Mesodermal cell (in vitro differentiated cells): ENCODE data around the gene NAB2.

Experiments used
- H3K27ac ChIP-seq: 2 replicates; pipeline ENCODE4 v1.7.0; 2013; ENCODE audit warnings: mild to moderate bottlenecking, low read depth, low read length, moderate library complexity; ENCODE audit not compliant: severe bottlenecking
- H3K36me3 ChIP-seq: 2 replicates; pipeline ENCODE4 v1.7.1; 2013; ENCODE audit warnings: mild to moderate bottlenecking, low read length, moderate library complexity; ENCODE audit not compliant: control insufficient read depth, insufficient read depth
- H3K4me1 ChIP-seq: one replicate; pipeline ENCODE4 v1.7.1; 2013; ENCODE audit warnings: mild to moderate bottlenecking, low read length; ENCODE audit not compliant: insufficient read depth, control insufficient read depth, poor library complexity, severe bottlenecking
- H3K4me3 ChIP-seq: 2 replicates; pipeline ENCODE4 v1.7.0; 2013; ENCODE audit warnings: low read length, control low read depth, mild to moderate bottlenecking; ENCODE audit not compliant: insufficient read depth, poor library complexity, severe bottlenecking; ENCODE audit errors: extremely low read depth
- H3K9me3 ChIP-seq: 2 replicates; pipeline ENCODE4 v1.7.1; 2013; ENCODE audit warnings: mild to moderate bottlenecking, low read length, moderate library complexity; ENCODE audit not compliant: control insufficient read depth
- WGBS, 2 experiments: methylation state at CpG; one replicate each; pipeline ENCODE4 v1.1.5; 2013; ENCODE audit warnings: missing lambda C conversion rate in 2 of 2; ENCODE audit not compliant: insufficient coverage in 2 of 2; 5-methylcytosine and 5-hydroxymethylcytosine counted together

Gene NAB2

GRCh38 chr12:57104292-57104910 is 15.5 kb downstream of the NAB2 start:
- Histone ChIP-seq H3K27ac (no peak overlapping the region), H3K4me3 (no peak overlapping the region), H3K36me3 (peaks cover 51% of the 10 kb centered on the region), H3K9me3 (no peaks in the 10 kb centered on the region), H3K4me1 (peaks cover 7% of the 10 kb centered on the region)
- 96 to 100% methylated on average over 7 to 10 of the region's 12 CpGs for WGBS, 2 experiments

GRCh38 chr12:57105011-57105753 is 16.3 kb downstream of the NAB2 start:
- 96% methylated on average over 11 to 12 of the region's 14 CpGs for WGBS, 2 experiments
- peaks cover 46% of the 10 kb centered on the region for H3K36me3 ChIP-seq

GRCh38 chr12:57106021-57106708 is 17.3 kb downstream of the NAB2 start:
- H3K4me3 ChIP-seq = no peak overlapping the region
- peaks cover 43% of the 10 kb centered on the region for H3K36me3 ChIP-seq
- peaks cover 7% of the 10 kb centered on the region for H3K4me1 ChIP-seq
- H3K27ac ChIP-seq = no peak overlapping the region
- 93 to 97% methylated on average over 7 to 9 of the region's 9 CpGs for WGBS, 2 experiments
- H3K9me3 ChIP-seq = no peaks in the 10 kb centered on the region

More at GRCh38 chr12:57105011-57105753, 16.3 kb downstream of the NAB2 start:
- Histone ChIP-seq H3K27ac (no peak overlapping the region), H3K9me3 (no peaks in the 10 kb centered on the region), H3K4me3 (no peak overlapping the region), H3K4me1 (peaks cover 7% of the 10 kb centered on the region)

GRCh38 chr12:57107456-57108155 is 18.7 kb downstream of the NAB2 start:
- H3K36me3 ChIP-seq = peaks cover 43% of the 10 kb centered on the region
- H3K4me3 ChIP-seq = no peak overlapping the region
- H3K4me1 ChIP-seq = peaks cover 3% of the 10 kb centered on the region
- no peak overlapping the region for H3K27ac ChIP-seq
- WGBS, 2 experiments = 91 to 96% methylated on average over 6 to 7 of the region's 7 CpGs
- H3K9me3 ChIP-seq = no peaks in the 10 kb centered on the region

GRCh38 chr12:57109207-57110103 is 20.5 kb downstream of the NAB2 start:
- H3K4me3 ChIP-seq = peak overlapping the region; percentile 49
- H3K36me3 ChIP-seq = peaks cover 34% of the 10 kb centered on the region
- H3K27ac ChIP-seq = peak overlapping the region; percentile 90
- 86 to 92% methylated on average over 3 to 4 of the region's 7 CpGs for whole genome bisulfite sequencing, 2 experiments
- no peaks in the 10 kb centered on the region for H3K9me3 ChIP-seq
- H3K4me1 ChIP-seq = peaks cover 7% of the 10 kb centered on the region

- Histone ChIP-seq H3K27ac (peak overlapping the region; percentile 90), H3K4me3 (peak overlapping the region; percentile 49), H3K36me3 (peaks cover 25% of the 10 kb centered on the region), H3K4me1 (peaks cover 7% of the 10 kb centered on the region), H3K9me3 (no peaks in the 10 kb centered on the region)
- WGBS, 2 experiments = 9 to 10% methylated on average over 11 to 20 of the region's 28 CpGs
Observed at GRCh38 chr12:57110104-57111030, 21.5 kb downstream of the NAB2 start.

- peaks cover 7% of the 10 kb centered on the region for H3K4me1 ChIP-seq
- peaks cover 17% of the 10 kb centered on the region for H3K36me3 ChIP-seq
Observed at GRCh38 chr12:57111031-57111734, 22.3 kb downstream of the NAB2 start, which contains the start of gene STAT6. STAT6 (minus strand) TSS chr12:57111362; CDS start chr12:57108278, 3,084 bp downstream.

GRCh38 chr12:57112492-57113294 is 23.8 kb downstream of the NAB2 start:
- no peaks in the 10 kb centered on the region for H3K9me3 ChIP-seq
- peaks cover 7% of the 10 kb centered on the region for H3K4me1 ChIP-seq
- H3K36me3 ChIP-seq = peaks cover 6% of the 10 kb centered on the region
- H3K27ac ChIP-seq = no peak overlapping the region
- 63 to 68% methylated on average over 6 to 7 of the region's 9 CpGs for WGBS, 2 experiments
- H3K4me3 ChIP-seq = peak overlapping the region; percentile 49

More at GRCh38 chr12:57111031-57111734, 22.3 kb downstream of the NAB2 start, which contains the start of gene STAT6:
- peak within 1 kb of the TSS; percentile 90 for H3K27ac ChIP-seq
- no peaks in the 10 kb centered on the region for H3K9me3 ChIP-seq
- 8% methylated on average over 7 of the region's 13 CpGs; no CpG with 5 or more reads in 1 of the 2 experiments for WGBS, 2 experiments
- peak within 1 kb of the TSS; percentile 49 for H3K4me3 ChIP-seq
